Caco-2 (cell line): ENCODE results near the gene NDFIP1. TPM values are rescaled to one million over a fixed set of nuclear protein-coding genes. Genes with fewer than 3 reads are reported as not detected.

ENCODE experiments used
- BruUV-seq: library from RNA; stranded (reverse); fragments of 400-500 nt; replicated peaks from 2 replicates; lab custom pipeline; 2021; lab: Mats Ljungman, UMichigan
- CTCF ChIA-PET: fragments of 300-600 bp; sonication (Branson Sonifier 250); formaldehyde crosslinking; loops from one replicate; lab custom pipeline; 2022; ENCODE audit warnings: antibody characterized with exemption; lab: Charles Lee
- POLR2A ChIA-PET: fragments of 300-600 bp; sonication (Branson Sonifier 250); formaldehyde crosslinking; loops from one replicate; lab custom pipeline; 2022; ENCODE audit warnings: antibody characterized with exemption; lab: Charles Lee
- DNase-seq, 2 experiments: peaks; one replicate each; pipeline versions ENCODE4 v3.0.0 to v3.0.0-alpha.2; 2020 to 2022
- H3K27me3 ChIP-seq: replicated peaks from 2 replicates; pipeline ENCODE4 v1.6.0; 2011; ENCODE audit warnings: low read length; ENCODE audit not compliant: control insufficient read depth, insufficient read depth
- H3K36me3 ChIP-seq: 2 replicates; pipeline ENCODE4 v1.5.1; 2011; ENCODE audit warnings: low read length; ENCODE audit not compliant: control insufficient read depth, insufficient read depth
- H3K4me1 ChIP-seq: fragments of 250-450 bp; sonication (Bioruptor Pico); 2 replicates; pipeline ENCODE4 v1.5.1; 2020; ENCODE audit warnings: mild to moderate bottlenecking
- H3K4me3 ChIP-seq: 2 replicates; pipeline ENCODE4 v1.5.1; 2011; ENCODE audit warnings: low read depth, mild to moderate bottlenecking, control low read depth, low read length
- H3K9me3 ChIP-seq: fragments of 250-450 bp; sonication (Bioruptor Pico); 2 replicates; pipeline ENCODE4 v1.5.1; 2020; ENCODE audit warnings: mild to moderate bottlenecking, moderate library complexity
- H3K27ac Mint-ChIP-seq: one replicate; pipeline ENCODE4 v1.8.0; 2022; ENCODE audit warnings: mixed read lengths; ENCODE audit not compliant: unreplicated experiment
- H3K27me3 Mint-ChIP-seq: one replicate; pipeline ENCODE4 v1.8.0; 2022; ENCODE audit warnings: mixed read lengths; ENCODE audit not compliant: insufficient read depth, unreplicated experiment
- H3K36me3 Mint-ChIP-seq: one replicate; pipeline ENCODE4 v1.8.0; 2022; ENCODE audit warnings: mild to moderate bottlenecking, mixed read lengths; ENCODE audit not compliant: insufficient read depth, unreplicated experiment
- H3K4me1 Mint-ChIP-seq: one replicate; pipeline ENCODE4 v1.8.0; 2022; ENCODE audit warnings: low read depth, mixed read lengths; ENCODE audit not compliant: unreplicated experiment
- H3K4me3 Mint-ChIP-seq: one replicate; pipeline ENCODE4 v1.8.0; 2022; ENCODE audit warnings: mild to moderate bottlenecking, moderate library complexity, mixed read lengths; ENCODE audit not compliant: unreplicated experiment
- H3K9me3 Mint-ChIP-seq: one replicate; pipeline ENCODE4 v1.8.0; 2022; ENCODE audit warnings: mixed read lengths; ENCODE audit not compliant: unreplicated experiment
- intact Hi-C: fragments of 100-400 bp; cut with micrococcal nuclease; formaldehyde crosslinking; loops from one replicate; pipeline ENCODE4 v1.10.0; 2022; ENCODE audit not compliant: unreplicated experiment
- total RNA-seq: library from RNA; stranded (reverse); gene quantifications from 2 replicates; pipeline ENCODE4 v1.2.3, GENCODE V29; 2022
- TF ChIP-seq, protein P1 (sequence below), 2 experiments: fragments of 200-600 bp in 1 of 2; IDR thresholded peaks; 1 replicate in 1 of 2; 2 replicates in 1 of 2; pipeline versions ENCODE4 v1.5.1 to v1.8.0; 2011 to 2022; ENCODE audit warnings: antibody characterized with exemption in 1 of 2, control low read depth in 1 of 2, inconsistent platforms in 1 of 2, low read depth in 1 of 2, low read length in 1 of 2, mild to moderate bottlenecking in 1 of 2, moderate library complexity in 1 of 2; ENCODE audit not compliant: insufficient read depth in 1 of 2, severe bottlenecking in 1 of 2, unreplicated experiment in 1 of 2

Gene NDFIP1
- total RNA-seq, 1 experiment from 2014 or later: 51.6 TPM

DNA sequence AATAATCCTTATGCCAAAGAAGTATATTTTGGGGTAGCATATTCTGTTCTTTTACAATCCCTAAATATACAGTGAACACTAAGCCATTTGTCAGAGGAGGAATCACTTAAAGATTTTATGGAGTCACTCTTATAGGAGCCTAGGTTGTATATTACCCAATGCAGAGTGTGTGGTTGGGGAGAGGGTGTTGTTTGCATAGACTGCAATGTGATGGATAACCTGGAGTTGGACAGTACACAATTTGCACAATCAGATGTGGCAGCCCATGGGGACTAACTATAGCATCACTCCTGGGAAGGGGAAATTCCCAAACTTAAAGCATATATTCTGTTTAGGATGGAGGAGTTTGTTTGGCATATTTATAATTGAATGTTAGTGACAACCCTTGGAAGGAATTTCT is 9.6 kb upstream of the NDFIP1 start:
- DNase-seq: no peak
- Mint-ChIP-seq H3K27ac (no peak overlapping the region), H3K4me3 (no peak overlapping the region), H3K27me3 (no peaks in the 10 kb centered on the region), H3K4me1 (peaks cover 7% of the 10 kb centered on the region), H3K9me3 (no peaks in the 10 kb centered on the region), H3K36me3 (no peaks in the 10 kb centered on the region)
- intact Hi-C loops: no loop called here
- no TSS peak for BruUV-seq
- Histone ChIP-seq H3K4me3 (no peak overlapping the region), H3K27me3 (no peaks in the 10 kb centered on the region), H3K36me3 (no peaks in the 10 kb centered on the region), H3K9me3 (no peaks in the 10 kb centered on the region), H3K4me1 (no peaks in the 10 kb centered on the region)
- TF ChIP-seq, protein P1, sequence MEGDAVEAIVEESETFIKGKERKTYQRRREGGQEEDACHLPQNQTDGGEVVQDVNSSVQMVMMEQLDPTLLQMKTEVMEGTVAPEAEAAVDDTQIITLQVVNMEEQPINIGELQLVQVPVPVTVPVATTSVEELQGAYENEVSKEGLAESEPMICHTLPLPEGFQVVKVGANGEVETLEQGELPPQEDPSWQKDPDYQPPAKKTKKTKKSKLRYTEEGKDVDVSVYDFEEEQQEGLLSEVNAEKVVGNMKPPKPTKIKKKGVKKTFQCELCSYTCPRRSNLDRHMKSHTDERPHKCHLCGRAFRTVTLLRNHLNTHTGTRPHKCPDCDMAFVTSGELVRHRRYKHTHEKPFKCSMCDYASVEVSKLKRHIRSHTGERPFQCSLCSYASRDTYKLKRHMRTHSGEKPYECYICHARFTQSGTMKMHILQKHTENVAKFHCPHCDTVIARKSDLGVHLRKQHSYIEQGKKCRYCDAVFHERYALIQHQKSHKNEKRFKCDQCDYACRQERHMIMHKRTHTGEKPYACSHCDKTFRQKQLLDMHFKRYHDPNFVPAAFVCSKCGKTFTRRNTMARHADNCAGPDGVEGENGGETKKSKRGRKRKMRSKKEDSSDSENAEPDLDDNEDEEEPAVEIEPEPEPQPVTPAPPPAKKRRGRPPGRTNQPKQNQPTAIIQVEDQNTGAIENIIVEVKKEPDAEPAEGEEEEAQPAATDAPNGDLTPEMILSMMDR (IDR thresholded peaks at IDR 0.05; ENCODE audit: insufficient read depth in 1 of 2, low read depth in 1 of 2, low read length in 1 of 2, severe bottlenecking in 1 of 2, unreplicated experiment in 1 of 2): no peak
- ChIA-PET CTCF (interaction anchor here (0.6 kb wide), 1 partner anchor 39 kb away, joined by 3 read pairs; no protein-coding TSS in a partner anchor), POLR2A (no interaction called here)

DNA sequence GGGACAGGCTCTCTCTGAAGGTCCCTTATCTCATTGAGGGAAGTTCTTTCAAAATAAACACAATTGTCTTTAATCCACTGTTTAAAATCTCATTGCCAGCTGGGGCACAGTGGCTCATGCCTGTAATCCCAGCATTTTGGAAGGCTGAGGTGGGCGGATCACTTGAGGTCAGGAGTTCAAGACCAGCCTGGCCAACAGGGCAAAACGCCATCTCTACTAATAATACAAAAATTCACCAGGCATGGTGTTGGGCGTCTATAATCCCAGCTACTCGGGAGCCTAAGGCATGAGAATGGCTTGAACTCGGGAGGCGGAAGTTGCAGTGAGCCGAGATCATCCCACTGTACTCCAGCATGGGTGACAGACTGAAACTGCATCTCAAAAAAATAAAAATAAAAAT is 8.3 kb upstream of the NDFIP1 start:
- POLR2A ChIA-PET: no interaction called here
- TF ChIP-seq, protein P1 (IDR thresholded peaks at IDR 0.05; ENCODE audit: insufficient read depth in 1 of 2, low read depth in 1 of 2, low read length in 1 of 2, severe bottlenecking in 1 of 2, unreplicated experiment in 1 of 2): no peak
- no peak overlapping the region for H3K4me3 Mint-ChIP-seq
- no peak for DNase-seq
- no peaks in the 10 kb centered on the region for H3K36me3 Mint-ChIP-seq
- CTCF ChIA-PET: no interaction called here
- H3K36me3 ChIP-seq: no peaks in the 10 kb centered on the region
- H3K4me1 Mint-ChIP-seq: peaks cover 7% of the 10 kb centered on the region
- H3K27me3 ChIP-seq: no peaks in the 10 kb centered on the region
- BruUV-seq: no TSS peak
- no peaks in the 10 kb centered on the region for H3K9me3 Mint-ChIP-seq
- no peaks in the 10 kb centered on the region for H3K9me3 ChIP-seq
- H3K4me1 ChIP-seq: no peaks in the 10 kb centered on the region
- no peaks in the 10 kb centered on the region for H3K27me3 Mint-ChIP-seq
- no peak overlapping the region for H3K27ac Mint-ChIP-seq
- intact Hi-C loops: no loop called here
- no peak overlapping the region for H3K4me3 ChIP-seq

DNA sequence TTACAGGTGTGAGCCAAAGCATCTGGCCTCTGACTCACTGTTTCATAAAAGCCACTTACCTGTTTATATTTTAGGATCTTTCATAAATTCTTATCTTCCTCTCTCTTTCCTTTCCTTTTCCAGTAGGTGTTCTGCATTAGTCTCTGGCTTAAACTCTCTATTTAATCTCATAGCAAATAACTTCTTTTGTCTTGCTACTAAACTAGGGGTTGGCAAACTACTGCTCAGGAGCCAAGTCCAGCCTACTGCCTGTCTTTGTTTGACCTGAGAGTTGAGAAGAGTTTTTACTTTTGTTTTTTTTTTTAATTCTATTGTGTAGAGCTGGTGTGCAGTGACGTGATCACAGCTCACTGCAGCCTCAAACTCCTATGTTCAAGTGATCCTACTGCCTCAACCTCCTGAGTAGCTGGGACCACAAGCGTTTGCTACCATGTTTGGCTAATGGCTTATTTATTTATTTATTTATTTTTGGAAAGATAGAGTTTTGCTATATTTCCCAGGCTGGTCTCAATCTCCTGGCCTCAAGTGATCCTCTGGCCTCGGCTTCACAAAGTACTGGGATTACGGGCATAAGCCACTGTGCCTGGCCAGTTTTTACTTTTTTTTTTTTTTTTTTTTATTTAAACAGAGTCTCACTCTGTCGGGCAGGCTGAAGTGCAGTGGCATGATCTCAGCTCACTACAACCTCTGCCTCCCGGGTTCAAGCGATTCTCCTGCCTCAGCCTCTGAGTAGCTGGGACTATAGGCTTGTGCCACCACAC is 5.4 kb upstream of the NDFIP1 start:
- H3K4me3 ChIP-seq: no peak overlapping the region
- CTCF ChIA-PET: interaction anchor here (0.7 kb wide), 1 partner anchor 14 kb away, joined by 4 read pairs; no protein-coding TSS in a partner anchor
- POLR2A ChIA-PET: no interaction called here

More for the DNA sequence above, 5.4 kb upstream of the NDFIP1 start:
- peak in 1 of 2 experiments; percentile 19 for DNase-seq
- Mint-ChIP-seq H3K4me3 (no peak overlapping the region), H3K27me3 (no peaks in the 10 kb centered on the region), H3K4me1 (peaks cover 7% of the 10 kb centered on the region), H3K27ac (no peak overlapping the region), H3K36me3 (no peaks in the 10 kb centered on the region), H3K9me3 (no peaks in the 10 kb centered on the region)
- TF ChIP-seq, protein P1 (IDR thresholded peaks at IDR 0.05; ENCODE audit: insufficient read depth in 1 of 2, low read depth in 1 of 2, low read length in 1 of 2, severe bottlenecking in 1 of 2, unreplicated experiment in 1 of 2): no peak
- Histone ChIP-seq H3K9me3 (no peaks in the 10 kb centered on the region), H3K4me1 (no peaks in the 10 kb centered on the region), H3K27me3 (no peaks in the 10 kb centered on the region), H3K36me3 (no peaks in the 10 kb centered on the region)
- intact Hi-C loops: loop anchor here (2.0 kb wide), 1 partner anchor 14 kb away; no protein-coding TSS in a partner anchor
- BruUV-seq: no TSS peak
